WI38 (cell line): ENCODE results near the gene MGMT.

Experiments used
- H3K4me3 ChIP-seq: 2 replicates; pipeline ENCODE4 v1.5.1; 2011; ENCODE audit warnings: low read depth, mild to moderate bottlenecking, control low read depth, low read length
- TF ChIP-seq, protein P1 (sequence below): IDR thresholded peaks from 2 replicates; pipeline ENCODE4 v1.5.1; 2012; ENCODE audit warnings: low read depth, mild to moderate bottlenecking, control low read depth, low read length

Gene MGMT

GRCh38 chr10:129680661-129681344 is 213.8 kb downstream of the MGMT start:
- TF ChIP-seq, protein P1, sequence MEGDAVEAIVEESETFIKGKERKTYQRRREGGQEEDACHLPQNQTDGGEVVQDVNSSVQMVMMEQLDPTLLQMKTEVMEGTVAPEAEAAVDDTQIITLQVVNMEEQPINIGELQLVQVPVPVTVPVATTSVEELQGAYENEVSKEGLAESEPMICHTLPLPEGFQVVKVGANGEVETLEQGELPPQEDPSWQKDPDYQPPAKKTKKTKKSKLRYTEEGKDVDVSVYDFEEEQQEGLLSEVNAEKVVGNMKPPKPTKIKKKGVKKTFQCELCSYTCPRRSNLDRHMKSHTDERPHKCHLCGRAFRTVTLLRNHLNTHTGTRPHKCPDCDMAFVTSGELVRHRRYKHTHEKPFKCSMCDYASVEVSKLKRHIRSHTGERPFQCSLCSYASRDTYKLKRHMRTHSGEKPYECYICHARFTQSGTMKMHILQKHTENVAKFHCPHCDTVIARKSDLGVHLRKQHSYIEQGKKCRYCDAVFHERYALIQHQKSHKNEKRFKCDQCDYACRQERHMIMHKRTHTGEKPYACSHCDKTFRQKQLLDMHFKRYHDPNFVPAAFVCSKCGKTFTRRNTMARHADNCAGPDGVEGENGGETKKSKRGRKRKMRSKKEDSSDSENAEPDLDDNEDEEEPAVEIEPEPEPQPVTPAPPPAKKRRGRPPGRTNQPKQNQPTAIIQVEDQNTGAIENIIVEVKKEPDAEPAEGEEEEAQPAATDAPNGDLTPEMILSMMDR = no peak
- H3K4me3 ChIP-seq = no peak overlapping the region

- no peak overlapping the region for H3K4me3 ChIP-seq
- TF ChIP-seq, protein P1 = no peak
Observed at GRCh38 chr10:129681856-129682255, 214.8 kb downstream of the MGMT start.

DNA sequence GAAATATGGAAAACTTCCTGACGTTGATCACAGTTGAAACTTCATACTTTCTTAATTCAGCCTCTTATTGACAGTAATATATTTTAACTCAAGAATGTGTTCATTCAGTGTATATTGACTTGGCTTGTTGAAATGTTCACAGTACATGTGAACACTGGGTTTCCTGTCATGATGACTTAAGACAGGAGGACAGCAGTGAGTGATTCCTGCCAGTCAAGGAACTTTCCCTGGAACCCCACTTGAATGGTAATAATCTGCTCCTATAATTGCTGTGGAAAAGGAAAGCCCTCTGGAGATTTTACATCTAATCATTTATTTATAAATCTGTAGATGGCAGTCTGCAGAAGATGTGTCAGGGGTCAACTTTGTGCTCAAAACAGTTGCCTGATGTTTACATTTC is 216.5 kb downstream of the MGMT start:
- no peak overlapping the region for H3K4me3 ChIP-seq
- TF ChIP-seq, protein P1 = no peak

DNA sequence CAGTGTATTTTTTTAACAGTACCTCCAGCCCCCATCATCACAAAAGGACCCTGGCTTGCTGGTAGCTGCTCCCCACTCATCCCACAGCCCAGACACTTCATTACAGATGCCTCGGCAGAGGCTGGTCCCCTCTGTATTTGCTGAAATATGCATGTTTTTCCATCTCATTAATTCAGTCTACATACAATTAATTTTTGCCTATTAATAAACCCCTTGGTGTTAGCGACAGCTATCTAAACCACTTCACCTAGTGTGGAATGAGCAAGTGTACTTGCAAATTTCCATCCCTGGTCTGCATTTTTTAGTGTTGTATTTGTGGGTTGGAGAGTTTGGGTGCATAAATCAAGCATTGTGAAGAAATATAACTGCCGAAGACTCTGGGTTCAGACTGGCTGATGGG is 216.9 kb downstream of the MGMT start:
- no peak overlapping the region for H3K4me3 ChIP-seq
- TF ChIP-seq, protein P1 = no peak

DNA sequence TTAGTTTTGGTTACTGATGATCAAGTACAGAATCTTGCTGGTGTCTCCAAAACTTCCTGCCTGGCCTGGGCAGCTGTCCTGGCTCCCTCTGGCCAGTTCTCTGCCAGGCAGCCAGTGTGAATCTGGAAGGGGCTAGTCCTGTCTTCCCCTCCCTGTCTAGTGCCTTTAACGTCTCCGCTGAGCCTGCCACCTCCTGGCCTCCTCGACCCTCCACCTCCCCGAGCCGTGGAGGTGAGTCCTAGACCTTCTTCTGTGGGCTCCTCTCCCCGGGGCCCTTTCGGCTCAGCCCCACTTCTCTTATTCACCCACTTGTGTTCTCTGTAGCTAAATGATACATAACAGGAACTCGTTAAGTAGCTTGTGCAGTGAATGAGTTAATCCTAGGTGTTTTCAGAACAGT is 218.2 kb downstream of the MGMT start:
- TF ChIP-seq, protein P1 = no peak
- no peak overlapping the region for H3K4me3 ChIP-seq

- no peak overlapping the region for H3K4me3 ChIP-seq
- TF ChIP-seq, protein P1 = no peak
Observed at GRCh38 chr10:129689671-129690071, 222.6 kb downstream of the MGMT start.

GRCh38 chr10:129690248-129691070 is 223.4 kb downstream of the MGMT start:
- no peak overlapping the region for H3K4me3 ChIP-seq
- TF ChIP-seq, protein P1 = no peak
